ENCODE data around the gene PARVB.

Gene PARVB

GRCh38 chr22:44163536-44163935 lies 139.4 kb downstream of the PARVB start:
- POLR2A ChIA-PET, result no interaction called here
- Histone ChIP-seq H3K4me1 (ENCODE audit: control insufficient read depth, insufficient read depth, low read length) (no peaks in the 10 kb centered on the region), H3K4me3 (ENCODE audit: low read depth, low read length) (no peak overlapping the region), H3K9me3 (ENCODE audit: control insufficient read depth, insufficient read depth, low read depth, low read length) (no peaks in the 10 kb centered on the region), H3K27ac (ENCODE audit: extremely low read depth, low read depth, low read length) (no peak overlapping the region), H3K36me3 (ENCODE audit: control insufficient read depth in 2 of 2, insufficient read depth in 1 of 2, low read length in 2 of 2) (no peaks in the 10 kb centered on the region)
- TF ChIP-seq ZNF654 (tag by site-specific recombination; IDR thresholded peaks at IDR 0.05; ENCODE audit: low read depth) (no peak), ZNF513 (tag by site-specific recombination; IDR thresholded peaks at IDR 0.05) (no peak), TCF7L2 (IDR thresholded peaks at IDR 0.05; ENCODE audit: borderline replicate concordance, low read depth, low read length) (no peak), ZNF280D (tag by site-specific recombination; IDR thresholded peaks at IDR 0.05) (no peak), ZNF596 (tag by site-specific recombination; IDR thresholded peaks at IDR 0.05) (no peak), AEBP2 (tag by site-specific recombination; IDR thresholded peaks at IDR 0.05; ENCODE audit: borderline replicate concordance) (no peak), SETDB1 (IDR thresholded peaks at IDR 0.05; ENCODE audit: insufficient read length, low read length) (no peak), ZNF423 (tag by site-specific recombination; IDR thresholded peaks at IDR 0.05) (no peak), BCL11A (tag by site-specific recombination; IDR thresholded peaks at IDR 0.05; ENCODE audit: low read depth) (no peak), ZNF624 (tag by site-specific recombination; IDR thresholded peaks at IDR 0.05) (no peak), ZNF184 (tag by site-specific recombination; IDR thresholded peaks at IDR 0.05) (no peak), GLI2 (tag by site-specific recombination; IDR thresholded peaks at IDR 0.05; ENCODE audit: borderline replicate concordance, low read depth) (no peak), ZNF645 (tag by site-specific recombination; IDR thresholded peaks at IDR 0.05) (no peak), ZNF416 (tag by site-specific recombination; IDR thresholded peaks at IDR 0.05) (no peak), GLIS2 (tag by site-specific recombination; IDR thresholded peaks at IDR 0.05) (no peak), ZNF10 (tag by site-specific recombination; IDR thresholded peaks at IDR 0.05) (no peak), YY1 (tag by site-specific recombination; IDR thresholded peaks at IDR 0.05) (no peak), ZNF366 (tag by site-specific recombination; conservative IDR thresholded peaks at IDR 0.05) (no peak), ZSCAN4 (tag by site-specific recombination; IDR thresholded peaks at IDR 0.05) (no peak), MYNN (tag by site-specific recombination; IDR thresholded peaks at IDR 0.05; ENCODE audit: borderline replicate concordance) (no peak)
- CTCF ChIA-PET, result no interaction called here

Data from HEK293 (cell line).